ENCODE data around the gene KRT86.

DNA sequence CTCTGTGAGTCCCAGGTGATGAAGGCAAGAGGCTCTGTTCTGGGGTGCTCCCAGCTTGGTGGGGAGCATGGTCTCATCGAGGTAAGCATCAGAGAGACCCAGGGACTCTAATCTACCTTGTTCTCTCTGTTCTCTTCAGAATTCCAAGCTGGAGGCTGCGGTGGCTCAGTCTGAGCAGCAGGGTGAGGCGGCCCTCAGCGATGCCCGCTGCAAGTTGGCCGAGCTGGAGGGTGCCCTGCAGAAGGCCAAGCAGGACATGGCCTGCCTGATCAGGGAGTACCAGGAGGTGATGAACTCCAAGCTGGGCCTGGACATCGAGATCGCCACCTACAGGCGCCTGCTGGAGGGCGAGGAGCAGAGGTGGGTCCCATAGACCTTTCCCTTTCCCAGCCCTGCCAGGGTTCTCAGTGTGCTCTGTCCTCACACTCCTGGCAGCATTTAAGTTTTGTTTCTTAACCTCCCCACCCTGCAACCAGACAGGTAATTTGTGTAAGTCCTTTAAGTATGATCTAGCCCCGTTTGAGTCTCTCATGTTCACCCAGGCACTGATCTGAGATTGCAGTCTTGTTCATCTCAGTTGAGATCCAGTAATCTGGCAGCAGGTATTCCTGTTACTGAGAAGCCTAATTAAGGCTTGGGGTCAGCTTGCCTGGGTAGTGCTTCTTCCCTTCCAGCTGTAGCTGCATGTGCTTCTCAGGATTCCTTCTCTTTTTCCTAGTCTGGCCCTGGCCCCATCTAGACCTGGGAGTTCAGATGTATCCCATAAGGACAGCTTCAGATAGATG lies 31.7 kb downstream of the KRT86 start:
- no peak for TF ChIP-seq FOXM1 (IDR thresholded peaks at IDR 0.05; ENCODE audit: borderline replicate concordance)
- no peak for TF ChIP-seq ARNT (IDR thresholded peaks at IDR 0.05)
- TF ChIP-seq FOXA1 (IDR thresholded peaks at IDR 0.05), result no peak
- no peak for TF ChIP-seq SP1 (IDR thresholded peaks at IDR 0.05)
- no peak for TF ChIP-seq BHLHE40 (IDR thresholded peaks at IDR 0.05; ENCODE audit: borderline replicate concordance)
- no peak for TF ChIP-seq HDGF (IDR thresholded peaks at IDR 0.05; ENCODE audit: borderline replicate concordance)
- TF ChIP-seq SUZ12 (IDR thresholded peaks at IDR 0.05), result no peak
- TF ChIP-seq, protein P1, sequence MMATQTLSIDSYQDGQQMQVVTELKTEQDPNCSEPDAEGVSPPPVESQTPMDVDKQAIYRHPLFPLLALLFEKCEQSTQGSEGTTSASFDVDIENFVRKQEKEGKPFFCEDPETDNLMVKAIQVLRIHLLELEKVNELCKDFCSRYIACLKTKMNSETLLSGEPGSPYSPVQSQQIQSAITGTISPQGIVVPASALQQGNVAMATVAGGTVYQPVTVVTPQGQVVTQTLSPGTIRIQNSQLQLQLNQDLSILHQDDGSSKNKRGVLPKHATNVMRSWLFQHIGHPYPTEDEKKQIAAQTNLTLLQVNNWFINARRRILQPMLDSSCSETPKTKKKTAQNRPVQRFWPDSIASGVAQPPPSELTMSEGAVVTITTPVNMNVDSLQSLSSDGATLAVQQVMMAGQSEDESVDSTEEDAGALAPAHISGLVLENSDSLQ (IDR thresholded peaks at IDR 0.05), result no peak
- no peak for TF ChIP-seq ZNF384 (IDR thresholded peaks at IDR 0.05)
- TF ChIP-seq FOXK2 (IDR thresholded peaks at IDR 0.05), result no peak
